NB4 (cell line): ENCODE results near the gene GPR78.

Experiments
- CTCF ChIP-seq: IDR thresholded peaks from one replicate; pipeline ENCODE4 v1.5.1; 2012; ENCODE audit warnings: low read depth, low read length
- MYC ChIP-seq: IDR thresholded peaks from 2 replicates; pipeline ENCODE4 v1.6.1; 2011; ENCODE audit warnings: low read depth, low read length
- POLR2A ChIP-seq: IDR thresholded peaks from 2 replicates; pipeline ENCODE4 v1.6.1; 2011; ENCODE audit warnings: mild to moderate bottlenecking; ENCODE audit not compliant: insufficient read length; ENCODE audit errors: extremely low read depth

GRCh38 chr4:8596891-8597290 lies 16.7 kb downstream of the GPR78 start:
- TF ChIP-seq CTCF (no peak), POLR2A (no peak), MYC (no peak)
